ENCODE measurements around the gene ZDHHC19.

Gene ZDHHC19

DNA sequence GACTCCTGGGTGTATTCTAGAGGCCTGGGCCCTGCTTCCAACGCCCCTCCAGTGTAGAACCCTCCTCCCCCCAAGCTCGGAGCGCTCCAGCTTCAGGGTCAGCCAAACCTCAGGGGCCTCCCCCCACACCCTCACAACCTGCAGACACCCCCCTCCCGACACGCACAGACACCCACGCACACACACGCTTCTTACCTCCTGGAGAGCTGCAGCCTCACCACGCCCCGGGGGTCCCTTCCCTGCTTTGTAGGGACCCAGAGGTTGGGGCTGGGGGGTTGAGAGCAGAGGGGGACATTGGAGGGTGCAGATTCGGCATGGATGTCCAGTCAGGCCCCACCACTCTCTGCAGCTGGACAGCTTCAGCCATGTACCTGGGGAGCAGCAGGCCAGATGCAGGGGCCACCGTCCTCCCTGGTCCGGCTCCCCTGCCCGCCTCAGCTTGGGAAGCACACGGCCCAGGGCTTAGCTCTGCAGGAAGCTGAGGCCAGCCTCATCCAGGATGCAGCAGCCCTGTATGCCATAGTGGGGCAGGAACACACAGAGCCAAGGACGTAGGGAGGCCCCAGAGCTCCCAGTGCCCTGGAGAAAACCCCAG, 13.0 kb downstream of the ZDHHC19 start:
- ChIA-PET CTCF (interaction anchor here (0.9 to 13.6 kb wide), 13 partner anchors 9 to 324 kb away, joined by 3 to 298 read pairs (median 7); partner anchors contain the start of gene SLC51A), POLR2A (no interaction called here)
- TF ChIP-seq, protein P1, sequence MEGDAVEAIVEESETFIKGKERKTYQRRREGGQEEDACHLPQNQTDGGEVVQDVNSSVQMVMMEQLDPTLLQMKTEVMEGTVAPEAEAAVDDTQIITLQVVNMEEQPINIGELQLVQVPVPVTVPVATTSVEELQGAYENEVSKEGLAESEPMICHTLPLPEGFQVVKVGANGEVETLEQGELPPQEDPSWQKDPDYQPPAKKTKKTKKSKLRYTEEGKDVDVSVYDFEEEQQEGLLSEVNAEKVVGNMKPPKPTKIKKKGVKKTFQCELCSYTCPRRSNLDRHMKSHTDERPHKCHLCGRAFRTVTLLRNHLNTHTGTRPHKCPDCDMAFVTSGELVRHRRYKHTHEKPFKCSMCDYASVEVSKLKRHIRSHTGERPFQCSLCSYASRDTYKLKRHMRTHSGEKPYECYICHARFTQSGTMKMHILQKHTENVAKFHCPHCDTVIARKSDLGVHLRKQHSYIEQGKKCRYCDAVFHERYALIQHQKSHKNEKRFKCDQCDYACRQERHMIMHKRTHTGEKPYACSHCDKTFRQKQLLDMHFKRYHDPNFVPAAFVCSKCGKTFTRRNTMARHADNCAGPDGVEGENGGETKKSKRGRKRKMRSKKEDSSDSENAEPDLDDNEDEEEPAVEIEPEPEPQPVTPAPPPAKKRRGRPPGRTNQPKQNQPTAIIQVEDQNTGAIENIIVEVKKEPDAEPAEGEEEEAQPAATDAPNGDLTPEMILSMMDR (IDR thresholded peaks at IDR 0.05; ENCODE audit: insufficient read depth, low read length, missing control alignments): no peak
- no peak for DNase-seq (ENCODE audit: low read depth, low spot score)
- no peak overlapping the region for H3K4me3 ChIP-seq (ENCODE audit: low read depth, low read length)

DNA sequence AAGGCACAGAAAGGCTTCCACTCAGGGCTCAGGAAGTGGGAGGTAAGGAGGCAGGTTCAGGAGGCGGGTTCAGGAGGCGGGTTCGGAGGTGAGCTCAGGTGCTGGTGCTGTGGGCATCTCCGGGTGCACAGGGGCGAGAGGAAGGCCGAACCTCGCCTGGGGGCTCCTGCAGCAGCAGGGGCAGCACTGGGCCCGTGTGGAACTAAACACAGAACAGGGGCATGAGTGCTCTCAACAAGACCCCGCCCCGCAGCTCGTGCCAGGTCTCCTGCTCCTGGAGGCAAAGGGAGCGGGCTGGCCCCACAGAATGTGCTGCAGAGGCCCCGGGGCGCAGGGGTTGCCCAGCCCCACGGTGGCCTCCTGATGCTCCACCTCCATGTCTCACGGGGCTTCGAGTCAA, 13.7 kb downstream of the ZDHHC19 start:
- CTCF ChIA-PET: interaction anchor here (0.9 to 13.6 kb wide), 19 partner anchors 8 to 325 kb away, joined by 3 to 298 read pairs (median 5); partner anchors contain the start of gene SLC51A
- POLR2A ChIA-PET: no interaction called here
- no peak for DNase-seq (ENCODE audit: low read depth, low spot score)
- no peak overlapping the region for H3K4me3 ChIP-seq (ENCODE audit: low read depth, low read length)
- TF ChIP-seq, protein P1 (IDR thresholded peaks at IDR 0.05; ENCODE audit: insufficient read depth, low read length, missing control alignments): no peak

DNA sequence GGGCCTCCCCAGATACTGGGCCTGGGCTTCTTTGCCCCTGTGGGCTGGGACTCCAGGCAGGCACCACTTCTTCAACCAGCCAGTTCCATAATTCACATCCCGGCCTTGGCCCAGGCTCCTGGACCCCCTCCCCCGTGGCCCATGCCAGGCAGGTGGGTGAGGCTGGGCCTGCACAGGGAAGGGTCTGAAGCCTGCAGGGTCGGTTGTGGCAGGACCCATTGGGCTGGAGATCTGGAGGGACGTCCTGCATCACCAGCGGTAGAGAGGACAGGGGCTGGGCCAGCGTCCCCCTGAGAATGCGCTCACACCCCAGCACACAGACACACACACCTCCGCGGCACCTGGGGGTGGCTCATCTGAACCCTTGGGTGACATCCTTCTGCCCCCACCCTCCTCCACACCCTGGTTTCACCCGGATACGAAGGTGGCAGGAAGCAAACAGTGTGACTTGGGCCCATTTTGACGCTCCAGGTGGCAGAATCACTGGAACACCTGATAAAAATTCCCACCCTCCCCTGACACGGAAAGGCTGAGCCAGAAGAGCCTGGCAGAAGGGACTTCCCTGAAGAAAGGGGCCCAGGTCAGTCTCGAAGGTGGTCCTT, 15.4 kb downstream of the ZDHHC19 start:
- no peak for DNase-seq (ENCODE audit: low read depth, low spot score)
- ChIA-PET POLR2A (no interaction called here), CTCF (interaction anchor here (0.6 to 13.6 kb wide), 21 partner anchors 9 to 1886 kb away, joined by 3 to 298 read pairs (median 5); partner anchors contain the start of gene SLC51A)
- TF ChIP-seq, protein P1 (IDR thresholded peaks at IDR 0.05; ENCODE audit: insufficient read depth, low read length, missing control alignments): no peak
- no peak overlapping the region for H3K4me3 ChIP-seq (ENCODE audit: low read depth, low read length)

DNA sequence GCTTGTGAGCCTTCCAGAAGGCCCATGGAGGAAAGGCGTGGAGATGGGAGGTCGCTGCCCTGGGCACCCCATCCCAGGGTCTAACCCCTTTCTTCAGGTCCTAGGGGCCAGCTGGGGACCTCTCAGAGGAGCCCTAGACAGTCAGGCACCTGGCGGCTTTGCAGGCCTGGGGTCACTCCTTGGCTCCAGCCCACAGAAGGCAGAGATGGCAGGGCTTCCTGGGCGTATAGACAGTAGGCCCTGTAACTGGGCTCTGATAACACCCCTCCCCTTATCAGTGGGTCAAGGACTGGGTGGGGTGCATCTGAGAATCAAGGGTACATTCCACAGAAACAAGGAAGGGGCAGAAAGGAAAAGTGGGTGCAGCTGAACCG, 16.7 kb downstream of the ZDHHC19 start:
- DNase-seq (ENCODE audit: low read depth, low spot score): no peak
- ChIA-PET CTCF (interaction anchor here (0.9 to 13.6 kb wide), 3 partner anchors 121 to 334 kb away, joined by 3 to 298 read pairs (median 6); no protein-coding TSS in a partner anchor), POLR2A (no interaction called here)
- TF ChIP-seq, protein P1 (IDR thresholded peaks at IDR 0.05; ENCODE audit: insufficient read depth, low read length, missing control alignments): no peak
- no peak overlapping the region for H3K4me3 ChIP-seq (ENCODE audit: low read depth, low read length)

DNA sequence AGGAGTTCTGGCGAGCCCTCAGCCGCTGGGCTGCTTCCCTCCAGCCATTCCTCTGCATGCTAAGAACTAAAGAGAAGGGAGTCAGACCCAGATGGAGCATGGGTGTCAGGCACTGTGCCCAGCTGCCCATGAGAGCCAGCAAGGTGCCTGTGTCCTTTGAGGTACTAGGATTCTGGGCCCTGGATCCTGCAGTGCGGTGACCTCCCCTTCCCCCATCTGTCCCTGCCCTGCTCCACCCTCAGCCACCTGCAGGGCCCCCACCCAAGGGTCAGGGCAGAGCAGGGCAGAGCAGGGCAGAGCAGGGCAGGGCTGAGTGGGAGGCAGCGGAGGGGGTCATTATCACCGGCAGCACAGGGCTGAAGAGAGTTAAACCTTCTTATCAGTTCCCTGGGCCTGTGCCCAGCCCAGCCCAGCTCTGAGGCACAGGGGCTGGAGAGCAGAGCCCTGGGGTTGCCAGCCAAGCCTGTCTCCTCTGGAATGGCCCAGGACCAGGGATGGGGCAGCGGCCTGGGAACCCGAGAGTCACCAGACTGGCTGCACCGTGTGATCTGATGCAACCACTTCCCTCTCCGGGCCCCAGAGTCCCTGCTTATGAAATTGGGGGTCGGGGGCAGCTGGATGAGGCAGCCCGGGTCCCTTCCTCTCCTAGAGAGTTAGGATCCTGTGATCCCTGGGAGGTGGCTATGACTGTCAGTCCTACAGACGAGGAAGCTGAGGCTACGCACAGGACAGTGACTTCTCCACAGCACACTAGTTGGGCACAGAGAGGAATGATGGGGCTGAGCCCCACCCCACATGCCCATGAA, 17.3 kb downstream of the ZDHHC19 start:
- H3K4me3 ChIP-seq (ENCODE audit: low read depth, low read length): no peak overlapping the region
- CTCF ChIA-PET: interaction anchor here (0.9 to 13.6 kb wide), 3 partner anchors 121 to 335 kb away, joined by 3 to 298 read pairs (median 6); no protein-coding TSS in a partner anchor
- DNase-seq (ENCODE audit: low read depth, low spot score): no peak
- TF ChIP-seq, protein P1 (IDR thresholded peaks at IDR 0.05; ENCODE audit: insufficient read depth, low read length, missing control alignments): no peak
- POLR2A ChIA-PET: interaction anchor here (0.6 kb wide), 1 partner anchor 24 kb away, joined by 3 read pairs; no protein-coding TSS in a partner anchor
